Erythroblast (primary cell): ENCODE measurements around the gene RFC1.

Experiments
- GATA1 ChIP-seq: IDR thresholded peaks from 2 replicates; pipeline ENCODE4 v1.6.1; 2011; ENCODE audit warnings: low read depth, mild to moderate bottlenecking, control low read depth, low read length, moderate library complexity
- POLR2A ChIP-seq: IDR thresholded peaks from 2 replicates; pipeline ENCODE4 v1.6.1; 2011; ENCODE audit warnings: mild to moderate bottlenecking, low read length

- no peak for TF ChIP-seq POLR2A
- TF ChIP-seq GATA1, result no peak
Measured at GRCh38 chr4:39255871-39256270, 110.3 kb downstream of the RFC1 start.
